ENCODE measurements around the gene MEI1.

GRCh38 chr22:41772645-41773044, 73.3 kb downstream of the MEI1 start:
- no peak for TF ChIP-seq CTCF (IDR thresholded peaks at IDR 0.05)
- no peak for TF ChIP-seq EZH2 (IDR thresholded peaks at IDR 0.05; ENCODE audit: borderline replicate concordance, insufficient read depth, low read depth, low read length, poor library complexity, severe bottlenecking)

All from B cell (primary cell).